A549 (cell line): Measurements from ENCODE around the gene CDC42. TPM values are rescaled to one million over a fixed set of nuclear protein-coding genes. Genes with fewer than 3 reads are reported as not detected.

ENCODE experiments used
- ATAC-seq, 2 experiments: fragments of 200-7000 bp in 1 of 2; fragments of >200 bp in 1 of 2; cut with Nextera tagmentation in 1 of 2; cut with Tn5 transposase in 1 of 2; 3 replicates each; pipeline versions ENCODE4 v1.8.0 to v1.9.1; 2018 to 2020; ENCODE audit warnings: mild to moderate bottlenecking in 1 of 2, moderate library complexity in 1 of 2
- CTCF ChIA-PET: fragments of 300-600 bp; sonication (Branson Sonifier 250); formaldehyde crosslinking; extraction: SDS; loops from one replicate; lab custom pipeline; 2021; ENCODE audit warnings: antibody characterized with exemption, inconsistent platforms; lab: Yijun Ruan, JAX
- POLR2A ChIA-PET: fragments of 350-600 bp; formaldehyde crosslinking; extraction: SDS; loops from one replicate; lab custom pipeline; 2021; ENCODE audit warnings: antibody characterized with exemption, inconsistent platforms; lab: Yijun Ruan, JAX
- DNase-seq, 2 experiments: peaks; one replicate each; pipeline versions ENCODE4 v3.0.0 to v3.0.0-alpha.2; 2011 to 2016; ENCODE audit warnings: low read depth in 1 of 2, low spot score in 1 of 2
- FAIRE-seq: peaks from 2 replicates; lab custom pipeline; 2011; peaks lifted over from hg19 to GRCh38; lab: Jason Lieb, UNC
- H3K27ac ChIP-seq, 2 experiments: fragments of >200 bp; sonication (Bioruptor Twin); formaldehyde crosslinking; 3 replicates each; pipeline ENCODE4 v1.5.1; 2016 to 2017
- H3K4me1 ChIP-seq: fragments of >200 bp; sonication (Bioruptor Twin); formaldehyde crosslinking; 3 replicates; pipeline ENCODE4 v1.6.1; 2016
- H3K4me2 ChIP-seq: fragments of >200 bp; sonication (Bioruptor Twin); formaldehyde crosslinking; 3 replicates; pipeline ENCODE4 v1.6.1; 2016
- H3K4me3 ChIP-seq: fragments of >200 bp; sonication (Bioruptor Twin); formaldehyde crosslinking; 3 replicates; pipeline ENCODE4 v1.5.1; 2016
- H3K9me3 ChIP-seq: fragments of >200 bp; sonication (Bioruptor Twin); formaldehyde crosslinking; 3 replicates; pipeline ENCODE4 v1.6.1; 2016
- BHLHE40 ChIP-seq: IDR thresholded peaks from 2 replicates; pipeline ENCODE4 v1.6.1; 2012; ENCODE audit warnings: low read depth, low read length, inconsistent platforms
- CHD2 ChIP-seq: fragments of 150-350 bp; IDR thresholded peaks from 2 replicates; pipeline ENCODE4 v1.6.1; 2014; ENCODE audit warnings: low read length; ENCODE audit not compliant: partially characterized antibody
- E2F6 ChIP-seq: IDR thresholded peaks from 2 replicates; pipeline ENCODE4 v1.6.1; 2012; ENCODE audit warnings: low read depth, borderline replicate concordance
- EHF ChIP-seq: fragments of 250-450 bp; sonication (Bioruptor Pico); IDR thresholded peaks from 2 replicates; pipeline ENCODE4 v1.5.0; 2020; ENCODE audit warnings: mild to moderate bottlenecking
- FOXS1 ChIP-seq: fragments of 250-450 bp; sonication (Bioruptor Pico); IDR thresholded peaks from 2 replicates; pipeline ENCODE4 v1.5.0; 2020; ENCODE audit warnings: mild to moderate bottlenecking, moderate library complexity
- GATA3 ChIP-seq: IDR thresholded peaks from 2 replicates; pipeline ENCODE4 v1.6.1; 2012; ENCODE audit warnings: borderline replicate concordance
- HDAC2 ChIP-seq: fragments of 200-600 bp; sonication (generic); IDR thresholded peaks from 2 replicates; pipeline ENCODE4 v1.6.1; 2016
- HOXB13 ChIP-seq: fragments of 250-450 bp; sonication (Bioruptor Pico); IDR thresholded peaks from 2 replicates; pipeline ENCODE4 v1.5.0; 2020; ENCODE audit warnings: low read depth, mild to moderate bottlenecking, moderate library complexity
- KDM5A ChIP-seq: fragments of 200-600 bp; sonication (generic); IDR thresholded peaks from 2 replicates; pipeline ENCODE4 v1.6.1; 2016; ENCODE audit warnings: antibody characterized with exemption, mild to moderate bottlenecking
- MAZ ChIP-seq: fragments of 150-350 bp; IDR thresholded peaks from 2 replicates; pipeline ENCODE4 v1.6.1; 2014; ENCODE audit warnings: antibody characterized with exemption, low read depth, low read length, borderline replicate concordance
- MYC ChIP-seq: IDR thresholded peaks from 2 replicates; pipeline ENCODE4 v1.6.1; 2012; ENCODE audit warnings: mild to moderate bottlenecking, inconsistent platforms, low read length, improper control_type of control experiment, borderline replicate concordance
- NPAS2 ChIP-seq: fragments of 250-450 bp; sonication (Bioruptor Pico); IDR thresholded peaks from 2 replicates; pipeline ENCODE4 v1.8.0; 2022; ENCODE audit warnings: mild to moderate bottlenecking, moderate library complexity, borderline replicate concordance
- NR3C1 ChIP-seq: fragments of >200 bp; sonication (Bioruptor Twin); formaldehyde crosslinking; IDR thresholded peaks from 3 replicates; pipeline ENCODE4 v1.6.1; 2017
- PHF8 ChIP-seq: fragments of 200-600 bp; sonication (generic); IDR thresholded peaks from 2 replicates; pipeline ENCODE4 v1.6.1; 2016; ENCODE audit warnings: low read depth, mild to moderate bottlenecking, antibody characterized with exemption, moderate library complexity, borderline replicate concordance
- POLR2A ChIP-seq: IDR thresholded peaks from 2 replicates; pipeline ENCODE4 v1.6.1; 2012; ENCODE audit warnings: mild to moderate bottlenecking, low read length
- POLR2AphosphoS2 ChIP-seq: conservative IDR thresholded peaks from 2 replicates; pipeline ENCODE4 v1.6.1; 2012; ENCODE audit warnings: low read length, improper control_type of control experiment, inconsistent platforms
- RARB ChIP-seq: fragments of 250-450 bp; sonication (Bioruptor Pico); IDR thresholded peaks from 2 replicates; pipeline ENCODE4 v1.8.0; 2021; ENCODE audit warnings: mild to moderate bottlenecking, moderate library complexity
- RCOR1 ChIP-seq: fragments of 150-350 bp; IDR thresholded peaks from 2 replicates; pipeline ENCODE4 v1.6.1; 2014; ENCODE audit warnings: antibody characterized with exemption, low read length, low read depth
- RFX5 ChIP-seq: fragments of 450-650 bp; IDR thresholded peaks from 2 replicates; pipeline ENCODE4 v1.7.1; 2014; ENCODE audit warnings: antibody characterized with exemption, mild to moderate bottlenecking, moderate library complexity
- SMC3 ChIP-seq: fragments of >200 bp; sonication (Bioruptor Twin); formaldehyde crosslinking; IDR thresholded peaks from 3 replicates; pipeline ENCODE4 v1.6.1; 2018; ENCODE audit warnings: inconsistent platforms
- SREBF2 ChIP-seq: fragments of 450-650 bp; IDR thresholded peaks from 2 replicates; pipeline ENCODE4 v1.6.1; 2014; ENCODE audit warnings: mild to moderate bottlenecking, moderate library complexity
- TP53 ChIP-seq: fragments of 250-450 bp; sonication (Bioruptor Pico); IDR thresholded peaks from 2 replicates; pipeline ENCODE4 v1.5.0; 2021; ENCODE audit warnings: mild to moderate bottlenecking, moderate library complexity
- WGBS: methylation state at CpG from one replicate; pipeline ENCODE4 v1.1.6; 2017; ENCODE audit errors: missing lambda C conversion rate; 5-methylcytosine and 5-hydroxymethylcytosine counted together
- polyA plus RNA-seq, 4 experiments: library from polyadenylated mRNA; depleted of rRNA in 3 of 4; stranded (reverse); fragments of >200 nt; fragmentation: RNase III in 1 of 4; extraction: RNeasy Plus Mini Kit Qiagen cat#74134 plus additional on column Dnase treatment in 1 of 4; gene quantifications; 2 replicates in 3 of 4; 3 replicates in 1 of 4; pipeline ENCODE4 v1.2.3, GENCODE V29; 2011 to 2017
- TF ChIP-seq, protein P1 (sequence below): fragments of 200-600 bp; sonication (generic); IDR thresholded peaks from 2 replicates; pipeline ENCODE4 v1.6.1; 2016; ENCODE audit warnings: antibody characterized with exemption, mild to moderate bottlenecking, moderate library complexity
- TF ChIP-seq, protein P2 (sequence below): IDR thresholded peaks from 2 replicates; pipeline ENCODE4 v1.6.1; 2012

The CDC42 gene
- polyA plus RNA-seq, 2 of the 4 experiments (the other 2 are of a cell fraction) = 155 to 212 TPM

DNA sequence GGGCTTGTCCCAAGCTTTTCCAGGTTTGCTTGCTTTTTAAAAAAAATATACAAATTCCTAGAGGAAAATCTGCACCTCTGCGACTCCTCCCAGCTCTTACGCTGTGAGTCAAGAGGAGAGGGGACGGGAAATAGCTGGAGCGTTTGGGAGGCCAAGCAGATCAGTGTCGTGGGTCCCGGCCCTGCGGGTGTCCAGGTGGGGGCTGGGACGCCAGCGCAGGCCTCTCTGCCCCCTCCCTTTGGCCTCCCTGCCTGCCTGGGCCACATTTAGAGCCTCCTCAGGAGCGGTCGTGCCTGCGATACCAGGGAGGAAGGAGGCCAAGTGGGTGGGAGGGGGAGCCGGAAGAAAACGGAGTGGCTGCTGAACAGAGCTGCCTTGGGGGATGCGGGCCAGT is 81.4 kb downstream of the CDC42 start (continued):
- TF ChIP-seq RCOR1 = no peak
- TF ChIP-seq, all 56 proteins: peak for 0

- H3K4me1 ChIP-seq = peaks cover 7% of the 10 kb centered on the region
- TF ChIP-seq FOXS1 (no peak), RARB (CRISPR knock-in tag) (no peak), SREBF2 (no peak), RFX5 (no peak), TP53 (CRISPR knock-in tag) (no peak), MAZ (no peak), E2F6 (no peak), HOXB13 (no peak), MYC (no peak), GATA3 (no peak), POLR2AphosphoS2 (no peak), KDM5A (no peak), HDAC2 (no peak), CHD2 (no peak), NPAS2 (CRISPR knock-in tag) (no peak)
- TF ChIP-seq, protein P1, sequence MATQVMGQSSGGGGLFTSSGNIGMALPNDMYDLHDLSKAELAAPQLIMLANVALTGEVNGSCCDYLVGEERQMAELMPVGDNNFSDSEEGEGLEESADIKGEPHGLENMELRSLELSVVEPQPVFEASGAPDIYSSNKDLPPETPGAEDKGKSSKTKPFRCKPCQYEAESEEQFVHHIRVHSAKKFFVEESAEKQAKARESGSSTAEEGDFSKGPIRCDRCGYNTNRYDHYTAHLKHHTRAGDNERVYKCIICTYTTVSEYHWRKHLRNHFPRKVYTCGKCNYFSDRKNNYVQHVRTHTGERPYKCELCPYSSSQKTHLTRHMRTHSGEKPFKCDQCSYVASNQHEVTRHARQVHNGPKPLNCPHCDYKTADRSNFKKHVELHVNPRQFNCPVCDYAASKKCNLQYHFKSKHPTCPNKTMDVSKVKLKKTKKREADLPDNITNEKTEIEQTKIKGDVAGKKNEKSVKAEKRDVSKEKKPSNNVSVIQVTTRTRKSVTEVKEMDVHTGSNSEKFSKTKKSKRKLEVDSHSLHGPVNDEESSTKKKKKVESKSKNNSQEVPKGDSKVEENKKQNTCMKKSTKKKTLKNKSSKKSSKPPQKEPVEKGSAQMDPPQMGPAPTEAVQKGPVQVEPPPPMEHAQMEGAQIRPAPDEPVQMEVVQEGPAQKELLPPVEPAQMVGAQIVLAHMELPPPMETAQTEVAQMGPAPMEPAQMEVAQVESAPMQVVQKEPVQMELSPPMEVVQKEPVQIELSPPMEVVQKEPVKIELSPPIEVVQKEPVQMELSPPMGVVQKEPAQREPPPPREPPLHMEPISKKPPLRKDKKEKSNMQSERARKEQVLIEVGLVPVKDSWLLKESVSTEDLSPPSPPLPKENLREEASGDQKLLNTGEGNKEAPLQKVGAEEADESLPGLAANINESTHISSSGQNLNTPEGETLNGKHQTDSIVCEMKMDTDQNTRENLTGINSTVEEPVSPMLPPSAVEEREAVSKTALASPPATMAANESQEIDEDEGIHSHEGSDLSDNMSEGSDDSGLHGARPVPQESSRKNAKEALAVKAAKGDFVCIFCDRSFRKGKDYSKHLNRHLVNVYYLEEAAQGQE = no peak
- no peaks in the 10 kb centered on the region for H3K9me3 ChIP-seq
- WGBS = 79% methylated on average over 9 of the region's 16 CpGs
- no peak for DNase-seq
- FAIRE-seq = no peak
- H3K27ac ChIP-seq = no peak overlapping the region
- no peak for ATAC-seq
- H3K4me2 ChIP-seq = no peak overlapping the region
- ChIA-PET CTCF (interaction anchor here (0.6 to 2.9 kb wide), 4 partner anchors 13 to 279 kb away, joined by 3 to 12 read pairs (median 6); no protein-coding TSS in a partner anchor), POLR2A (no interaction called here)
- H3K4me3 ChIP-seq = no peak overlapping the region
Measured at GRCh38 chr1:22137004-22137720, 84.7 kb downstream of the CDC42 start.

DNA sequence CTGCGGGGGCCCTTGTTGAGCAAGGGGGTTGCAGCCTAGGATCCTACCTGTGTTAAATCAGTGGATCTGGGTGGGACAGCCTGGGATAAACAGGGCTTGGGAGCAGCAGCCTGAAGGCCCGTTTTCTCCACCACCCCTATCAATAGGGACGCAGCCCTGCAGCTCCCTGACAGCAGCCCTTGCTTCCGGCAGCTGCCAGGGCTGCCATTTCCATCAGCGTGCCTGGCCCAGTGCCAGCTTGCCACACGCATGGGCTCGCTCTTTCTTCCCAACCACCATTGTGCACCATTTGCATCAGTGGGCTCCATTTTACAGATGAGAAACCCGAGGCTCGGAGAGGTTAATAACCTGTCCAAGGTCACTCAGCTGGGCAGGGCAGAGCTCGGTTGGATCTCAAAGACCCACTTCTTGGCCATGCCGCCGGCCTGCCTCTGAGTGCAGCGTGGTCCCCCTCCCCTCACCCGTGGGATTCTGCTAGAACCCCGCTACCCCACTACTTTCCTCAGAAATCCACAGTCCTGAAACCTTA is 86.6 kb downstream of the CDC42 start:
- 82% methylated on average over 13 of the region's 15 CpGs for WGBS
- DNase-seq (no peak), FAIRE-seq (no peak), ATAC-seq (no peak)
- peaks cover 5% of the 10 kb centered on the region; the same call in 2 of the 3 replicates for H3K4me1 ChIP-seq
- H3K4me2 ChIP-seq = no peak overlapping the region
- POLR2A ChIA-PET = no interaction called here
- H3K9me3 ChIP-seq = no peaks in the 10 kb centered on the region
- CTCF ChIA-PET = interaction anchor here (2.5 to 3.7 kb wide), 3 partner anchors 8 to 281 kb away, joined by 7 to 27 read pairs (median 13); no protein-coding TSS in a partner anchor
- no peak overlapping the region for H3K4me3 ChIP-seq
- no peak overlapping the region for H3K27ac ChIP-seq
- no peak for TF ChIP-seq POLR2AphosphoS2
- TF ChIP-seq, protein P1 = no peak
- no peak for TF ChIP-seq EHF (CRISPR knock-in tag)
- no peak for TF ChIP-seq FOXS1
- no peak for TF ChIP-seq BHLHE40
- TF ChIP-seq RFX5 = no peak
- TF ChIP-seq PHF8 = no peak
- no peak for TF ChIP-seq E2F6
- no peak for TF ChIP-seq HDAC2
- TF ChIP-seq CHD2 = no peak
- TF ChIP-seq SMC3 = no peak
- no peak for TF ChIP-seq NR3C1
- TF ChIP-seq POLR2A = no peak
- TF ChIP-seq, protein P2, sequence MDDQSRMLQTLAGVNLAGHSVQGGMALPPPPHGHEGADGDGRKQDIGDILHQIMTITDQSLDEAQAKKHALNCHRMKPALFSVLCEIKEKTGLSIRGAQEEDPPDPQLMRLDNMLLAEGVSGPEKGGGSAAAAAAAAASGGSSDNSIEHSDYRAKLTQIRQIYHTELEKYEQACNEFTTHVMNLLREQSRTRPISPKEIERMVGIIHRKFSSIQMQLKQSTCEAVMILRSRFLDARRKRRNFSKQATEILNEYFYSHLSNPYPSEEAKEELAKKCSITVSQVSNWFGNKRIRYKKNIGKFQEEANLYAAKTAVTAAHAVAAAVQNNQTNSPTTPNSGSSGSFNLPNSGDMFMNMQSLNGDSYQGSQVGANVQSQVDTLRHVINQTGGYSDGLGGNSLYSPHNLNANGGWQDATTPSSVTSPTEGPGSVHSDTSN = no peak
- TF ChIP-seq RARB (CRISPR knock-in tag) = no peak
